CD4-positive, CD25-positive, alpha-beta regulatory T cell (primary cell): ENCODE results near the gene SYNGR2. TPM values are rescaled to one million over a fixed set of nuclear protein-coding genes. Genes with fewer than 3 reads are reported as not detected.

Source experiments
- ATAC-seq, 2 donors: fragments of 150-1000 bp; cut with Tn5 transposase; one replicate each; pipeline ENCODE4 v1.10.0; 2021; ENCODE audit warnings: low read depth in 2 of 2, moderate number of reproducible peaks in 2 of 2, moderate library complexity in 1 of 2
- DNase-seq, 3 donors: peaks; one replicate each; pipeline versions ENCODE4 v3.0.0 to v3.0.0-alpha.2; 2012 to 2022; ENCODE audit warnings: mixed read lengths in 1 of 3
- H3K27ac ChIP-seq: one replicate; pipeline ENCODE4 v1.7.0; 2013; ENCODE audit warnings: mild to moderate bottlenecking, low read length; ENCODE audit not compliant: insufficient read depth, poor library complexity, severe bottlenecking
- H3K27me3 ChIP-seq: one replicate; pipeline ENCODE4 v1.7.0; 2013; ENCODE audit warnings: low read length; ENCODE audit not compliant: control insufficient read depth, insufficient read depth
- H3K36me3 ChIP-seq: one replicate; pipeline ENCODE4 v1.7.0; 2013; ENCODE audit warnings: mild to moderate bottlenecking, low read length, moderate library complexity; ENCODE audit not compliant: control insufficient read depth, insufficient read depth
- H3K4me1 ChIP-seq: 2 replicates; pipeline ENCODE4 v1.7.0; 2013; ENCODE audit warnings: mild to moderate bottlenecking, low read length; ENCODE audit not compliant: insufficient read depth, control insufficient read depth, poor library complexity, severe bottlenecking
- H3K4me3 ChIP-seq: one replicate; pipeline ENCODE4 v1.7.0; 2013; ENCODE audit warnings: low read depth, mild to moderate bottlenecking, low read length, moderate library complexity
- H3K9me3 ChIP-seq, 2 experiments: 1 replicate in 1 of 2; 2 replicates in 1 of 2; pipeline ENCODE4 v1.7.0; 2013; ENCODE audit warnings: low read length in 2 of 2, mild to moderate bottlenecking in 1 of 2, moderate library complexity in 1 of 2; ENCODE audit not compliant: control insufficient read depth in 2 of 2
- H3K27ac Mint-ChIP-seq, 3 donors: one replicate each; pipeline ENCODE4 v1.8.0; 2020 to 2022; ENCODE audit warnings: mild to moderate bottlenecking in 3 of 3, mixed read lengths in 3 of 3, moderate library complexity in 2 of 3
- H3K27me3 Mint-ChIP-seq: one replicate; pipeline ENCODE4 v1.8.0; 2022; ENCODE audit warnings: mild to moderate bottlenecking, mixed read lengths
- H3K36me3 Mint-ChIP-seq: one replicate; pipeline ENCODE4 v1.8.0; 2020; ENCODE audit warnings: mixed read lengths
- H3K4me1 Mint-ChIP-seq, 4 donors: one replicate each; pipeline ENCODE4 v1.8.0; 2020 to 2022; ENCODE audit warnings: mixed read lengths in 4 of 4, mild to moderate bottlenecking in 1 of 4
- H3K4me3 Mint-ChIP-seq, 4 donors: one replicate each; pipeline ENCODE4 v1.8.0; 2020 to 2022; ENCODE audit warnings: mild to moderate bottlenecking in 4 of 4, mixed read lengths in 4 of 4, moderate library complexity in 3 of 4
- H3K9me3 Mint-ChIP-seq, 7 donors: one replicate each; pipeline ENCODE4 v1.8.0; 2020 to 2022; ENCODE audit warnings: mixed read lengths in 7 of 7, mild to moderate bottlenecking in 3 of 7, moderate library complexity in 2 of 7
- polyA plus RNA-seq, 4 donors: library from polyadenylated mRNA; unstranded; fragments of 300-500 nt; fragmentation: Illumina TruSeq; gene quantifications; one replicate each; pipeline ENCODE4 v1.2.3, GENCODE V29; 2021
- total RNA-seq: library from RNA; stranded (reverse); gene quantifications from one replicate; pipeline ENCODE4 v1.2.3, GENCODE V29; 2022

SYNGR2 gene
- total and polyA plus RNA-seq, 5 donors from 2014 or later = 58.5 to 180 (median 166) TPM

DNA sequence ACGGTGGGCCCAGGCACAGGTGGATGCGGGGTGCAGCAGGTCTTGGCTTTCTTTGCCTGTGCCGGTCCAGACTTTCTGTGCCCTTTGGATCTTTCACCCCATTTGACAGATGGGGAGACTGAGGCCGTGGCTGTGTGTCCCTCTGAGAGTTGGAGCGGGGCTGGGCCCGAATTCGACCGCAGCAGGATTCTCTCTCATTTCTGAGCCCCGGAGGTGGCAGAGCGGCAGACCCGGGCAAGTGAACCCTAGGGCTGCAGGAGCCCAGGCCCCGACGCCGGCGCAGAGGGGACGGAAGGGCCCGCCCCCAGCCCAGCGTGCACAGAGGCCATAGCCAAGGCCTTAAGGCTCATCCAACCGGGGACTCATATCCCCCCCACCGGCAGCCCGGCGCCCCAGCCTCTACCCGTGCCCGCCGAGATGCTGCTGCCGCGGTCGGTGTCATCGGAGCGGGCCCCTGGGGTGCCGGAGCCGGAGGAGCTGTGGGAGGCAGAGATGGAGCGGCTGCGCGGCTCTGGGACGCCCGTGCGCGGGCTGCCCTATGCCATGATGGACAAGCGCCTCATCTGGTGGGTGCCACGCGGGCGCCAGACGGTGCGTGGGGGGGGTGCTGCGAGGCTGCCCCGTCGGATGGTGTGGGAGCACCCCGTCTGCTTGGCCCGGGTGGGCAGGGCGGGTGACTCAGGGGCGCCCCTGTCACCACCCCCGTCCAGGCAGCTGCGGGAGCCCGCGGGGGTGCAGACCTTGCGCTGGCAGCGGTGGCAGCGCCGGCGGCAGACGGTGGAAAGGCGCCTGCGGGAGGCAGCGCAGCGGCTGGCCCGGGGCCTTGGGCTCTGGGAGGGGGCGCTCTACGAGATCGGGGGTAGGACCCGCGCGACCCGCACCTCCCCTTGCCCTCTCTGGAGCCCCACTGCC lies 37.0 kb upstream of the SYNGR2 start:
- Mint-ChIP-seq H3K27ac (peak overlapping the region; percentile 92 to 95 (median 93)), H3K27me3 (peaks cover 5% of the 10 kb centered on the region), H3K36me3 (peaks cover 32% of the 10 kb centered on the region), H3K4me1 (peaks cover 9 to 67% (median 33%) of the 10 kb centered on the region in 4 donors), H3K4me3 (peak overlapping the region; percentile 95 to 99 (median 99)), H3K9me3 (no peaks in the 10 kb centered on the region)
- Histone ChIP-seq H3K4me3 (peak overlapping the region; percentile 84), H3K4me1 (peaks cover 80% of the 10 kb centered on the region), H3K27ac (peak overlapping the region; percentile 92), H3K27me3 (no peaks in the 10 kb centered on the region), H3K9me3 (no peaks in the 10 kb centered on the region), H3K36me3 (peaks cover 33% of the 10 kb centered on the region)
- DNase-seq (peak; percentile 45 to 60 (median 46)), ATAC-seq (no peak)

DNA sequence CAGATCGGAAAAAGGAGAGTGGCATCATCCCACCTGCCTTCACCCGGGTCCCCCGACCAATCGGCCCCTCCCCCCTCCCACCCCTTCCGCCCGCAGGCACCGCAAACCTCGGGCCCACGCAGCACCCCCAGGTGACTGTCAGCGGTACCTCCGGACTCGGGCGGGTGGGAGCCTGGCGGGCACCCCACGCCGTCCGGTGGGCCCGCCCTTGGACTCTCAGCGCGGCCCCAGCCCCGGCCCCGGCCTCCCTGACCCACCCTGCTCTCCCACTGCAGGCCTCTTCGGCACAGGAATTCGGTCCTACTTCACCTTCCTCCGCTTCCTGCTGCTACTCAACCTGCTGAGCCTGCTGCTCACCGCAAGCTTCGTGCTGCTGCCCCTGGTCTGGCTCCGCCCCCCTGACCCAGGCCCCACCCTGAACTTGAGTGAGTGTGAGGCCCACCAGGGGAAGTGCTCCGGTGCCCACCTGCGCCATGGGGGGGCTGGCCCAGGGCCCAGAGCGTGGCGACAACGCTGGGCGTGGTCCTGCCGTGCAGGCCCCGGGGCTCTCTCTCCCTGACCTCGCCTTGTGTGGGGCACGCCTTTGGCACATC lies 36.2 kb upstream of the SYNGR2 start:
- Histone ChIP-seq H3K4me3 (peak overlapping the region; percentile 70), H3K27ac (peak overlapping the region; percentile 92), H3K9me3 (no peaks in the 10 kb centered on the region), H3K4me1 (peaks cover 80% of the 10 kb centered on the region), H3K27me3 (no peaks in the 10 kb centered on the region), H3K36me3 (peaks cover 41% of the 10 kb centered on the region)
- Mint-ChIP-seq H3K27me3 (peaks cover 5% of the 10 kb centered on the region), H3K36me3 (peaks cover 30% of the 10 kb centered on the region), H3K4me1 (peaks cover 9 to 68% (median 33%) of the 10 kb centered on the region in 4 donors), H3K4me3 (peak overlapping the region; percentile 79 to 99 (median 90)), H3K27ac (peak overlapping the region; percentile 62 to 97 (median 86)), H3K9me3 (no peaks in the 10 kb centered on the region)
- DNase-seq = peak; percentile 66 to 91 (median 71)
- peak in 1 of 2 donors; percentile 4 for ATAC-seq

DNA sequence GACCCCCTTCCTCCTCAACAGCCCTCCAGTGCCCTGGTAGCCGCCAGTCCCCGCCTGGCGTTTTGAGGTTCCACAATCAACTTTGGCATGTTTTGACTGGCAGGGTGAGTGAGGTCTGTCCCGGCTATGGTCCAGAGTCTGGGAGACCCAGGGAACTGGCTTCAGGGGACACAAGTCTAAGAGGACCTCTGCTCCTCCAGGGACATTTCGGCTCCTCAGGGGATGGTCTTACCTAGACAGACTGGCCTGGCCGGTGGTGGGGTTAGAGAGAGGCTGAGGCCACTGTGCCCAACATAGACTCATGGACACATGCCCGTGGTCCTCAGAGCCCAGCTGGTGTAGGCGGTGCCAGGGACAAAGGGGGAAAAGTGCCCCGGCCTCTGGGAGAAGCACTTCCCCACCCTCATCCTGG lies 35.6 kb upstream of the SYNGR2 start:
- Histone ChIP-seq H3K4me1 (peaks cover 84% of the 10 kb centered on the region), H3K4me3 (peak overlapping the region; percentile 70), H3K27ac (peak overlapping the region; percentile 92), H3K36me3 (peaks cover 41% of the 10 kb centered on the region), H3K27me3 (no peaks in the 10 kb centered on the region), H3K9me3 (no peaks in the 10 kb centered on the region)
- peaks cover 29% of the 10 kb centered on the region for H3K36me3 Mint-ChIP-seq
- H3K27ac Mint-ChIP-seq = peak overlapping the region; percentile 62 to 97 (median 86)
- DNase-seq (no peak), ATAC-seq (no peak)
- H3K27me3 Mint-ChIP-seq = peaks cover 5% of the 10 kb centered on the region
- no peaks in the 10 kb centered on the region for H3K9me3 Mint-ChIP-seq
- peaks cover 9 to 72% (median 37%) of the 10 kb centered on the region in 4 donors for H3K4me1 Mint-ChIP-seq
- H3K4me3 Mint-ChIP-seq = peak overlapping the region; percentile 79 to 93 (median 88)

DNA sequence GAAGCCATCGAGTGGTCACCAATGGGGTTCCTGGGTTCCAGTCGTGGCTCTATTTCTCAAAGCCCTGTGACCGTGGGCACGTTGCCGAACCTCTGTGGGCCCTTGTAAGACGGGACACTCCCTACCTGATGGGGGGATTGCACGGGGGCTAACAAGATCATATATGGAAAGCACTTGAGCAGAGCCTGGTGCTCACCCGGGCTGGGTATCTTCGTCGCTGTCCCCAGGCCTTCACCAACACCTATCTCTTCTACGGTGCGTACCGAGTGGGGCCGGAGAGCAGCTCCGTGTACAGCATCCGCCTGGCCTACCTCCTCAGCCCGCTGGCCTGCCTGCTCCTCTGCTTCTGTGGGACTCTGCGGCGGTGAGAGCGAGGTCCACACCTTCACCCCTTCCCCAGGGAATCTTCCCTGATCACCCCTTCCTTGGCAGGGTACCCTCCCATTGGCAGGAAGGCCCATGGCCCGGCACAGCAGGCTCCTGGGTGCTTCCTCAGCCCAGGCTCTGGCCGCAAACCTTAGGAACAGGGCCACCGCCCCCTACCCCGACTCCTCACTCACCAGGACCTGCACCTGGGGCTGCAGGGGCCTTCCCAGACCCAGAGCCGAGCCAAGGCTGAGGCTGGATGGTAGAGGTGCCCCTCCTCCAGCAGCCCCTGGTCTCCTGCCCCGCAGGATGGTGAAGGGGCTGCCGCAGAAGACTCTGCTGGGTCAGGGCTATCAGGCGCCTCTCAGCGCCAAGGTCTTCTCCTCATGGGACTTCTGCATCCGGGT lies 35.0 kb upstream of the SYNGR2 start:
- H3K27ac ChIP-seq = peak overlapping the region; percentile 92
- peak overlapping the region; percentile 79 to 93 (median 88) for H3K4me3 Mint-ChIP-seq
- no peaks in the 10 kb centered on the region for H3K9me3 ChIP-seq
- H3K4me3 ChIP-seq = peak overlapping the region; percentile 70
- DNase-seq (no peak), ATAC-seq (no peak)
- peaks cover 29% of the 10 kb centered on the region for H3K36me3 Mint-ChIP-seq
- no peaks in the 10 kb centered on the region for H3K27me3 ChIP-seq
- peaks cover 9 to 76% (median 38%) of the 10 kb centered on the region in 4 donors for H3K4me1 Mint-ChIP-seq
- peaks cover 41% of the 10 kb centered on the region for H3K36me3 ChIP-seq
- peaks cover 5% of the 10 kb centered on the region for H3K27me3 Mint-ChIP-seq
- H3K4me1 ChIP-seq = peaks cover 90% of the 10 kb centered on the region
- peak overlapping the region; percentile 86 to 97 (median 87) for H3K27ac Mint-ChIP-seq
- H3K9me3 Mint-ChIP-seq = no peaks in the 10 kb centered on the region

DNA sequence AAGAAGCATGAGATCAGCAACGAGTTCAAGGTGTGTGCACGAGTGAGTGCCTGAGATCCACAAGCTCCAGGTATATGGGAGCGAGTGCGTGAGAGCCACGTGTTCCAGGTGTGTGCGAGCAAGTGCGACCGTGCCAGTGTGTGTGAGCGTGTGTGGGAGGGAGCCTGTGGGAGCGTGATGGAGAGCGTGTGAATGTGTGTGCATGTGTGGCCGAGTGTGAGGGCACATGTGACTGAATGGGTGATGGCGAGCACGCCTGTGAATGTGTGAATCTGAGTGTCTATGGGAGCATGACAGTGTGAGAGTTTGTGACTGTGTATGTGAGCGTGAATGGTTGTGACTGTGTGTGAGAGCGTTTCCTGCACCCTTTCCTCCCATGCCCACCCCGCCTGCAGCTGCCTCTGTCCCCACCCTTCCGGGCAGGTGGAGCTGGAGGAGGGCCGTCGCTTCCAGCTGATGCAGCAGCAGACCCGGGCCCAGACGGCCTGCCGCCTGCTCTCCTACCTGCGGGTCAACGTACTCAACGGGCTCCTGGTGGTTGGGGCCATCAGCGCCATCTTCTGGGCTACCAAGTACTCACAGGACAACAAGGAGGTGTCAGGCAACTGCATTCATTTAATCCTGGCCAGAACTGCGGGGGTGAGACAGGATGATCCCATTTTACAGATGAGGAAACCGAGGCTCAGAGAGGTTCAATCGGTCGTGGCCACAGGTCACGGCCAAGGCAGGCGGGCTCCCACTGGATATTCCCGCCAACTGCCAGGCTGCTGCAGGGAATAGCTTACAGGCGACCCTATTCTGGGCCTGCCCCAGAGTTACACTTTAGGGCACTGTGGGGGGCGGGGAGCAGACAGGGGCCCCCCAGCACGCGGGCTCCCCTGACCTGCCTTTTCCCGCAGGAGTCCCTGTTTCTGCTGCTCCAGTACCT lies 34.1 kb upstream of the SYNGR2 start:
- ATAC-seq = peak; percentile 44 to 50

DNA sequence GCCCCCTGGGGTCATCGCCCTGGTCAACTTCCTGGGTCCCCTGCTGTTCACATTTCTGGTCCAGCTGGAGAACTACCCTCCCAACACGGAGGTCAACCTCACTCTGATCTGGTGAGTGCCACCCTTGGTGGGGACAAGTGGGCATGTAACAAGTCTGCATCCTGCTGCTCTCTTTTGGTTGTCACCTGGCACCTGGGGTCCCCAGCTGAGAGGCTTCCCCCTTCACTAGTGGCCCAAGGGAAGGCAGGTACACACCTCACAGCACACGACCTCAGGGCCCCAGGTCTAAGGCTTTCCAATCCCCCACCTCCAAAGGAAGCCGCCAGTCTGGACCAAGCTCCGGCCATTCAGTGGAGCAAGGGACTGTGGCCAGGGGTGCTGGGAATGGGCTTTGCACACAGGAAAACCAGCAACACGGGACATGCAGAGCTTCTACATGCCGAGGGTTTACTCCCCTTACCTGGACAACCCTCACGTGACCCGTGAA lies 33.4 kb upstream of the SYNGR2 start:
- ATAC-seq = no peak
- Mint-ChIP-seq H3K4me3 (peak overlapping the region in 2 of 4 donors; percentile 19 to 60), H3K27ac (peak overlapping the region in 1 of 3 donors; percentile 86), H3K4me1 (peaks cover 9 to 77% (median 35%) of the 10 kb centered on the region in 4 donors), H3K9me3 (no peaks in the 10 kb centered on the region), H3K36me3 (peaks cover 29% of the 10 kb centered on the region), H3K27me3 (peaks cover 1% of the 10 kb centered on the region)
- Histone ChIP-seq H3K4me1 (peaks cover 84% of the 10 kb centered on the region), H3K36me3 (peaks cover 41% of the 10 kb centered on the region), H3K4me3 (no peak overlapping the region), H3K27me3 (no peaks in the 10 kb centered on the region), H3K9me3 (no peaks in the 10 kb centered on the region), H3K27ac (no peak overlapping the region)
- peak in 1 of 3 donors; percentile 6 for DNase-seq

More for the DNA sequence above, 34.1 kb upstream of the SYNGR2 start:
- Histone ChIP-seq H3K4me1 (peaks cover 88% of the 10 kb centered on the region), H3K27ac (peak overlapping the region; percentile 92), H3K4me3 (peak overlapping the region; percentile 69), H3K9me3 (no peaks in the 10 kb centered on the region), H3K27me3 (no peaks in the 10 kb centered on the region), H3K36me3 (peaks cover 41% of the 10 kb centered on the region)
- H3K36me3 Mint-ChIP-seq = peaks cover 29% of the 10 kb centered on the region
- H3K27me3 Mint-ChIP-seq = peaks cover 5% of the 10 kb centered on the region
- H3K27ac Mint-ChIP-seq = peak overlapping the region; percentile 86 to 97 (median 87)
- no peaks in the 10 kb centered on the region for H3K9me3 Mint-ChIP-seq
- DNase-seq = peak; percentile 73 to 95 (median 88)
- peak overlapping the region; percentile 79 to 93 (median 88) for H3K4me3 Mint-ChIP-seq
- H3K4me1 Mint-ChIP-seq = peaks cover 9 to 80% (median 37%) of the 10 kb centered on the region in 4 donors
